Heart right ventricle (tissue), 16 donors: Measurements from ENCODE around the gene ZNF136. TPM values are rescaled to one million over a fixed set of nuclear protein-coding genes. Genes with fewer than 3 reads are reported as not detected.
A peak's percentile ranks its signal among the peaks of the same experiment; 100 is the strongest.

Source experiments
- ATAC-seq, 8 donors: fragments of 200-7000 bp; cut with Tn5 transposase; one replicate each; pipeline ENCODE4 v1.9.1; 2020; ENCODE audit warnings: mild to moderate bottlenecking in 8 of 8, moderate library complexity in 8 of 8, moderate number of reproducible peaks in 1 of 8
- DNase-seq, 2 donors: peaks; one replicate each; pipeline ENCODE4 v3.0.0-alpha.2; 2020
- H3K27ac ChIP-seq, 10 donors: fragments of 200-600 bp; sonication (generic) in 2 of 10; one replicate each; pipeline versions ENCODE4 v1.5.0 to v1.8.0; 2020 to 2022; ENCODE audit warnings: mild to moderate bottlenecking in 3 of 10
- H3K27me3 ChIP-seq, 7 donors: fragments of 200-600 bp; one replicate each; pipeline ENCODE4 v1.8.0; 2021 to 2022; ENCODE audit warnings: mild to moderate bottlenecking in 2 of 7
- H3K36me3 ChIP-seq, 9 donors: fragments of 200-600 bp; sonication (generic) in 1 of 9; one replicate each; pipeline versions ENCODE4 v1.5.0 to v1.8.0; 2020 to 2022; ENCODE audit warnings: mild to moderate bottlenecking in 2 of 9
- H3K4me1 ChIP-seq, 9 donors: fragments of 200-600 bp; sonication (generic) in 1 of 9; one replicate each; pipeline versions ENCODE4 v1.5.0 to v1.8.0; 2020 to 2022; ENCODE audit warnings: mild to moderate bottlenecking in 4 of 9
- H3K4me3 ChIP-seq, 10 donors: fragments of 200-600 bp; sonication (generic) in 2 of 10; one replicate each; pipeline versions ENCODE4 v1.5.0 to v1.8.0; 2020 to 2022; ENCODE audit warnings: mild to moderate bottlenecking in 7 of 10, moderate library complexity in 2 of 10
- H3K9me3 ChIP-seq, 11 donors: fragments of 200-600 bp in 10 of 11; sonication (generic) in 2 of 11; one replicate each; pipeline versions ENCODE4 v1.5.0 to v1.8.0; 2013 to 2022; ENCODE audit warnings: mild to moderate bottlenecking in 2 of 11, control low read depth in 1 of 11, moderate library complexity in 1 of 11
- whole genome bisulfite sequencing, 2 donors: extraction: QIAGEN DNeasy Blood & Tissue Kit; methylation state at CpG; one replicate each; pipeline ENCODE4 v1.1.7; 2013; ENCODE audit warnings: inconsistent platforms in 1 of 2; 5-methylcytosine and 5-hydroxymethylcytosine counted together
- intact Hi-C, 10 donors: fragments of 100-400 bp; cut with DNase I; formaldehyde crosslinking; loops; one replicate each; pipeline versions ENCODE4 v1.11.1 to v1.14.2; 2022
- polyA plus RNA-seq, 2 donors: library from polyadenylated mRNA; stranded (reverse); fragments of 200-250 nt; gene quantifications; one replicate each; pipeline ENCODE4 v1.2.3, GENCODE V29; 2013
- total RNA-seq, 10 donors: library from RNA; stranded (reverse); fragmentation: NEBNext Ultra II Directional in 3 of 10; extraction: Animal tissue kit (Norgen Biotek cat#: 25700) in 3 of 10; gene quantifications; one replicate each; pipeline versions ENCODE4 v1.2.1 to v1.2.4, GENCODE V29; 2021 to 2023
- TF ChIP-seq, protein P1 (sequence below), 9 donors: fragments of 200-600 bp; sonication (generic) in 2 of 9; IDR thresholded peaks; one replicate each; pipeline versions ENCODE4 v1.5.0 to v1.8.0; 2021 to 2022; ENCODE audit warnings: antibody characterized with exemption in 9 of 9, mild to moderate bottlenecking in 5 of 9, moderate library complexity in 1 of 9
- donor health status: Arrhythmogenic right ventricular cardiomyopathy.
- donor health status: ischemic (EF 13 %, LVEDD 7.1; RV severe dilation, severe dysfunction).
- donor health status: healthy with polysubstance abuse.
- donor health status: DM: no; HTN: yes; CAD: no.
- donor health status: DM: no; HTN: no; CAD: no.
- donor health status: ischemic (EF 25% LVEDD 6.9; RV normal size, moderate dysfunction).
- donor health status: ischemic (EF 25% LVEDD 5.7; RV mildly dilated, moderate dysfunction).
- donor health status: healthy.
- donor health status: DM: yes; HTN: yes; CAD: no.
- donor health status: Ischemic cardiomyopathy.
- donor health status: ischemic (EF 35%, LVEDD 5.7; RV mildly dilated, moderate dysfunction).
- donor health status: nonischemic (EF 11% LVEDD 7.7; RV severe dilation, severe dysfunction).
- donor health status: DM: yes; HTN: yes; CAD: no.
- donor health status: PGD.
- donor health status: ischemic (EF 29% LVEDD 5.4; RV normal size, mild dysfunction).
- donor health status: nonischemic (EF 23%, LVEDD 6.1; RV moderate dilation, normal function).

Gene ZNF136
- total and polyA plus RNA-seq, 12 donors: 2.0 to 7.1 (median 4.5) TPM

DNA sequence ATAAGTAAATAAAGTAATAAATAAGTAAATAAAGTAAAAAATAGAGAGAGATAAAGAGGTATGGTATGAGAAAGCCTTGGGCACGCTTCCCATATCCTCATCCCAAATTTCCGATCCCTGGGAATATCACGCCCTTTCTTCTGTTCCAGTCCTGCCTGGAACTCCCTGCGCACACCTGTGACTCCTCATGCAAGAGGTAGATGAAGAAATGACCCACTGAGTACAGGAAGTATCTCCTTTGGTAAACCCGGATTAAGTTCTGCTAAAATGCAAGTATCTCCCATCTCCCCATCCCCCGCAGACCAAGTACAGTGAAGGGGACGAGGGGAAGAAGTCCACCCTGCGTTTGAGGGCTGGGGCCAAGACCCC lies 399 bp upstream of the ZNF136 start:
- Histone ChIP-seq H3K4me1 (peaks cover 6 to 43% (median 41%) of the 10 kb centered on the region in 9 donors), H3K27me3 (no peaks in the 10 kb centered on the region), H3K36me3 (peaks cover 0 to 16% (median 0%) of the 10 kb centered on the region in 9 donors), H3K9me3 (no peaks in the 10 kb centered on the region), H3K4me3 (peak overlapping the region; percentile 76 to 98 (median 87)), H3K27ac (peak overlapping the region in 8 of 10 donors; percentile 92 to 98 (median 96))
- no peak for ATAC-seq
- intact Hi-C loops: no loop called here
- no peak for DNase-seq
- TF ChIP-seq, protein P1, sequence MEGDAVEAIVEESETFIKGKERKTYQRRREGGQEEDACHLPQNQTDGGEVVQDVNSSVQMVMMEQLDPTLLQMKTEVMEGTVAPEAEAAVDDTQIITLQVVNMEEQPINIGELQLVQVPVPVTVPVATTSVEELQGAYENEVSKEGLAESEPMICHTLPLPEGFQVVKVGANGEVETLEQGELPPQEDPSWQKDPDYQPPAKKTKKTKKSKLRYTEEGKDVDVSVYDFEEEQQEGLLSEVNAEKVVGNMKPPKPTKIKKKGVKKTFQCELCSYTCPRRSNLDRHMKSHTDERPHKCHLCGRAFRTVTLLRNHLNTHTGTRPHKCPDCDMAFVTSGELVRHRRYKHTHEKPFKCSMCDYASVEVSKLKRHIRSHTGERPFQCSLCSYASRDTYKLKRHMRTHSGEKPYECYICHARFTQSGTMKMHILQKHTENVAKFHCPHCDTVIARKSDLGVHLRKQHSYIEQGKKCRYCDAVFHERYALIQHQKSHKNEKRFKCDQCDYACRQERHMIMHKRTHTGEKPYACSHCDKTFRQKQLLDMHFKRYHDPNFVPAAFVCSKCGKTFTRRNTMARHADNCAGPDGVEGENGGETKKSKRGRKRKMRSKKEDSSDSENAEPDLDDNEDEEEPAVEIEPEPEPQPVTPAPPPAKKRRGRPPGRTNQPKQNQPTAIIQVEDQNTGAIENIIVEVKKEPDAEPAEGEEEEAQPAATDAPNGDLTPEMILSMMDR (IDR thresholded peaks at IDR 0.05): no peak
- 11 to 16% methylated on average over 8 of the region's 8 CpGs for WGBS, 2 donors

DNA sequence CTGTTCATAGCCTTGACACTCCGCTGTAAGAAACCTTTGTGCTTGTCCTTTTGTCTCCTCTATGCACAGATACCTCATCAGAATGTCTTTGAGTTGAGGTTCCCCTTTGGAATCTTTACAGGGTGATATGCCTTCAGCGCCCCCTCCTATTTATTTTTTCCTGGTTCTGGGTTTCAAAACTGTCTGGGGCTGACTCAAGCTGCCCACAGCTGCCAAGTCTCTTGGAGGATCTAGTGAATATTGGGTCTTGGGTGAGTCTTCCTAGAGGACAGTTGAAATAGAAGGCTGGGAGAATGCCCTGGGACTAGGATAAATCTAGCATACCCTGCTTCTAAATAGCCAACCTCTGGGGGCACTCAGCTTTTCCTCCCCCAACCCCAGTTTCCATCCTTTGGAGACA lies 930 bp downstream of the ZNF136 start:
- WGBS, 2 donors: 8 to 13% methylated on average over 2 of the region's 2 CpGs
- TF ChIP-seq, protein P1 (IDR thresholded peaks at IDR 0.05): no peak
- Histone ChIP-seq H3K4me1 (peaks cover 6 to 43% (median 41%) of the 10 kb centered on the region in 9 donors), H3K36me3 (peaks cover 0 to 26% (median 0%) of the 10 kb centered on the region in 9 donors), H3K27ac (peak overlapping the region; percentile 88 to 98 (median 95)), H3K27me3 (no peaks in the 10 kb centered on the region), H3K9me3 (no peaks in the 10 kb centered on the region), H3K4me3 (peak overlapping the region; percentile 76 to 98 (median 87))
- ATAC-seq (no peak), DNase-seq (no peak)
- intact Hi-C loops: no loop called here

- TF ChIP-seq, protein P1 (IDR thresholded peaks at IDR 0.05): no peak
- intact Hi-C loops: no loop called here
- peaks cover 6 to 43% (median 41%) of the 10 kb centered on the region in 9 donors for H3K4me1 ChIP-seq
Observed at GRCh38 chr19:12166626-12167025, 3.7 kb downstream of the ZNF136 start.

GRCh38 chr19:12180377-12180776 lies 17.5 kb downstream of the ZNF136 start:
- Histone ChIP-seq H3K4me1 (no peaks in the 10 kb centered on the region), H3K36me3 (peaks cover 0 to 64% (median 5%) of the 10 kb centered on the region in 9 donors), H3K9me3 (peaks cover 0 to 88% (median 5%) of the 10 kb centered on the region in 11 donors), H3K27me3 (no peaks in the 10 kb centered on the region), H3K27ac (no peak overlapping the region), H3K4me3 (no peak overlapping the region)
- 97% methylated on average over 3 of the region's 3 CpGs for WGBS, 2 donors
- DNase-seq: no peak
- intact Hi-C loops: no loop called here
- TF ChIP-seq, protein P1 (IDR thresholded peaks at IDR 0.05): no peak
- no peak for ATAC-seq

More at GRCh38 chr19:12166626-12167025, 3.7 kb downstream of the ZNF136 start:
- 88 to 92% methylated on average over 1 of the region's 1 CpG for WGBS, 2 donors
- Histone ChIP-seq H3K36me3 (peaks cover 0 to 53% (median 9%) of the 10 kb centered on the region in 9 donors), H3K27ac (peak overlapping the region in 1 of 10 donors; percentile 43), H3K9me3 (no peaks in the 10 kb centered on the region), H3K4me3 (no peak overlapping the region), H3K27me3 (no peaks in the 10 kb centered on the region)
- DNase-seq (no peak), ATAC-seq (no peak)
